Fibroblast of villous mesenchyme (primary cell): Measurements from ENCODE around the gene PDIK1L. TPM values are rescaled to one million over a fixed set of nuclear protein-coding genes. Genes with fewer than 3 reads are reported as not detected.

Experiments
- DNase-seq: peaks from one replicate; pipeline ENCODE4 v3.0.0-alpha.2; 2010; ENCODE audit warnings: low read depth
- H3K4me3 ChIP-seq: 2 replicates; pipeline ENCODE4 v1.5.1; 2011; ENCODE audit warnings: low read depth, mild to moderate bottlenecking, low read length
- CTCF ChIP-seq: IDR thresholded peaks from 2 replicates; pipeline ENCODE4 v1.5.1; 2012; ENCODE audit warnings: low read depth, mild to moderate bottlenecking, low read length; ENCODE audit not compliant: insufficient read depth
- total RNA-seq: library from RNA; depleted of rRNA; stranded (reverse); fragments of >200 nt; gene quantifications from 2 replicates; pipeline ENCODE4 v1.2.3, GENCODE V29; 2012

The PDIK1L gene
- total RNA-seq, 1 donor, result 2.6 TPM

GRCh38 chr1:26159743-26160039 lies 48.1 kb downstream of the PDIK1L start:
- no peak for DNase-seq
- no peak for TF ChIP-seq CTCF
- no peak overlapping the region for H3K4me3 ChIP-seq

- TF ChIP-seq CTCF, result no peak
- peak overlapping the region; percentile 48 for H3K4me3 ChIP-seq
- no peak for DNase-seq
Measured at GRCh38 chr1:26160527-26161414, 49.1 kb downstream of the PDIK1L start.

GRCh38 chr1:26161415-26162219 lies 50.0 kb downstream of the PDIK1L start:
- TF ChIP-seq CTCF, result no peak
- peak overlapping the region; percentile 48 for H3K4me3 ChIP-seq
- DNase-seq, result peak; percentile 45

GRCh38 chr1:26162220-26162709 lies 50.6 kb downstream of the PDIK1L start:
- TF ChIP-seq CTCF, result no peak
- DNase-seq, result no peak
- H3K4me3 ChIP-seq, result peak overlapping the region; percentile 48

- no peak for DNase-seq
- TF ChIP-seq CTCF, result no peak
- H3K4me3 ChIP-seq, result no peak overlapping the region
Measured at GRCh38 chr1:26163684-26164035, 52.0 kb downstream of the PDIK1L start.

- DNase-seq, result peak; percentile 18
- peak overlapping the region; percentile 47 for H3K4me3 ChIP-seq
- TF ChIP-seq CTCF, result peak; percentile 30
Measured at GRCh38 chr1:26164036-26164860, 52.6 kb downstream of the PDIK1L start.
